NK-92 treated with Interleukin-12 subunit alpha and Interleukin-12 subunit beta, amount 100 ng/mL, for 24 hours (cell line): ENCODE results near the gene MYLK3.

Experiments used
- DNase-seq: peaks from one replicate; lab custom pipeline; 2025; lab: John Stamatoyannopoulos, UW

Gene MYLK3

DNA sequence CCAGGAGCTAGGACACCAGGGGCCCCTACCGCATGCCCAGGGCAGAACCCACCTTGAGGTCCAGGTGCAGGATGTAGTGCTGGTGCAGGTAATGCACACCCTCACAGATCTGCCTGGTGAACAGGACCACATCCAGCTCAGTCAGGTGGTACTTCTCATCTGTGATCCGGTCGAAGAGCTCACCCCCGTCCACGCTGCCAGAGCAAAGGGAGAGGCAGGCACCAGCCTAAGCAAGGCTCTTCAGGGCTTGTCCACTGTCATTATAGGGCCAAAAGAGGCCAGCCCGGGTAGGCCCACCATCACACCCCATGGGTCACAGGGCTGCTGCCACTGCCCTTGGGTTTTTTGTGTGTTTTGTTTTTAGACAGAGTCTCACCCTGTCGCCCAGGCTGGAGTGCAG lies 21.0 kb downstream of the MYLK3 start:
- no peak for DNase-seq

DNA sequence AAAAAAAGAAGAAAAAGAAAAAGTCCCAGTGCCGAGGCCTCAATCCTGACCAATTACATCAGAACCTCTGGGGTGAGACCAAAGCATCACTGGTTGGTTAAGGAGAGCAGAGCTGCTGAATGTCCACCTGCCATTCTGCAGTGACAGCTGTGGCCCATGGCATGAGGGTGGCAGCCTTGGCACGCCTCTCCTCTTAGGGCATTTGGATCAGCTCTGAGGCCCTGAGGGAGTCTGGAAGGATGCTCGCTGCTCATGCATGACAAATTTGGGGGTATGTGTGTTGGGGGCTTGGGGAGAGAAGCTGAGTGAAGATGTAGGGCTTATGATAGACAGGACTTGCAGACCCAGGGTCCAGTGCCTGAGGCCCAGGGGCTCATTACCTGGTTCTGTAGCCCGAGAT lies 26.3 kb downstream of the MYLK3 start:
- DNase-seq = no peak

DNA sequence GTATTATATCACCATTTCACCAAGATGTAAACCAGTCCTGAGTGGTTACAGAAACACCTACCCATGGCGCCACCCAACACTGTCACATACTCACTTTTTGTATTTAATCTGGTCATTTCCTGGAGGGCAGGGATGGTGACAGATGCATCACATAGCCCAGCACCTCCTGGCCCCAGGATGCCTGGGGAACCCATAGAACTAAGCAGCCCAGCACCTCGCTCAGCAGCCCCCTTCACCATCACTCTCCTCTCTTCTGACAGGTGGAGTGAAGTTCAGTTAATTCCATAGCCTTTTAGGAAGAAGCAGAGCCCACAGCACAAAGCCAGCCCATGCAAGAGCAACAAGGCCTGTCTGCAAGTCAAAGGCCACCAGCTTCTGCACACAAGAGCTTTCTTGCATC lies 27.5 kb downstream of the MYLK3 start:
- no peak for DNase-seq

DNA sequence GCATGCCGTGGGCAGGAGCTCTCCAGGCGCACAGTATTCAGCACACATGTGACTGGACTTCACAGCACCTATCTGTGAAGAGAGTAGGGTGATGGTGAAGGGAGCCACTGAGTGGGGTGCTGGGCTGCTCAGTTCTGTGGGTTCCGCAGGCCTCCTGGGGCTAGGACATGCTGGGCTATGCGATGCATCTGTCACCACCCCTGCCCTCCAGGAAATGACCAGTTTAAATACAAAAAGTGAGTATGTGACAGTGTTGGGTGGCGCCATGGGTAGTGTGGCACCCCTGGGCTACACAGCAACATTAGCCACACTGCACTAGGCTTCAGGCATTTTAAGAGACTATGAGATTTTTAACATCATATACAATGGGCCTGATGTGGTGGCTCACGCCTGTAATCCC lies 28.6 kb downstream of the MYLK3 start:
- DNase-seq = no peak

DNA sequence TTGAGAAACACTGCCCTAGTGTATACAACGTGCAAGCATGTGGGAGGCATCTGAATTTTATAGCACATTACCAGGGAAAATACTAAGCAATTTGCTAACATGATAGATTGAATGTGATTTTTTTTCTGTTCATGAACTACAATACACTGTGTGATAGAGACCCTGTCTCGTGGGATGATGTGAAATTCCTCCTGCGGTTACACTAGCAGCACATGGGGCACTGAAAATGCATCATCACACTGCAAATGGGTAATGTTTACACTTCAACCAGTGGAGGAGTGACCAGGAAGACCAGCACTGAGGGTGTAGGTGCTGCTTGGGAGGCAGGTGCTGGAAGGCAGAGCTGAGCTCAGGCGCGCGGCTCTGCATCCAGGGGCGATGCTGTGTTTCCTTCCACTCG lies 29.9 kb downstream of the MYLK3 start:
- DNase-seq = no peak

DNA sequence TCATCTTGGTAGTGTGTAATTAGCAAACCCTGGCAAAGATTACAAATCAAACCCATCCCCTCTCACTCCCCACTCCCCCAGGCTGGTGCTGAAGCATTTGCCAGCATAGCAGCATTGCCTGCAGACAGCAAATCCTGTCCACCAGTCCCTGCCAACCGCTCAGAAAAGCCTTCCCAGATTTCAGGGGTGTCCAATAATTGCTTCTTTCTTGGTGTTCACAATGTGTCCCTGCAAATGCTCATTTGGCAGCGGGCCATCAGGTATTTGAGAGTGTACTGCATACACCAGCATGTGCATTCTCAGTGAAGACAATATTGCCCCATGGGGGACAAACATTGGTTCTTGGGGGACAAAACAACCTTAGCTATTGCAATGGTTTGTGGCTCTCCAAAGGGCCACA lies 30.5 kb downstream of the MYLK3 start:
- DNase-seq = no peak

DNA sequence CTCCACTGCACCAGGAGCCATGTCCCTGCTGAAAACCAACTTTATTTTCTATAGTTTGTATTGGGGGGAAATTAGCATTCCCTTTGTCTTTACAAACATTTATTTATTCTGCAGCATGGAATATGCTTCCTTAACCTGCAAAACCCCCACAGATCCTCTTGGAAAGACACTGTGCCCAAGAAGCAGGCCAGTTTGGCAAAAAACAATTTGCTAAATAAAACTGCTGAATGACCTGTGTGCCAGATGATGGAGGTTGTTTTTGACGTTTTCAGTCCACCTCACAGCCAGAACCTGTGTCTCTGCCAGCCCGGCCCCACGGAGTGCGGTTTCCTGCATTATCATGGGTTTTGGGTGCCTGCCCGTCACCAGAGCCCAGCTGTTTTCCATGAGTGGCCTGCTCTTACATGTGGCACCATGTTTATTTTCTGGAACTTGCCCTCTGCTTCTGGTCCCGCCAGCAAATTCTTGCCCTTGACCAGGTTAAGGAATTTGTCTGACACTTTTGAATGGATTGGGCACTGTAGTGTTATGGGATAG lies 32.3 kb downstream of the MYLK3 start:
- no peak for DNase-seq

DNA sequence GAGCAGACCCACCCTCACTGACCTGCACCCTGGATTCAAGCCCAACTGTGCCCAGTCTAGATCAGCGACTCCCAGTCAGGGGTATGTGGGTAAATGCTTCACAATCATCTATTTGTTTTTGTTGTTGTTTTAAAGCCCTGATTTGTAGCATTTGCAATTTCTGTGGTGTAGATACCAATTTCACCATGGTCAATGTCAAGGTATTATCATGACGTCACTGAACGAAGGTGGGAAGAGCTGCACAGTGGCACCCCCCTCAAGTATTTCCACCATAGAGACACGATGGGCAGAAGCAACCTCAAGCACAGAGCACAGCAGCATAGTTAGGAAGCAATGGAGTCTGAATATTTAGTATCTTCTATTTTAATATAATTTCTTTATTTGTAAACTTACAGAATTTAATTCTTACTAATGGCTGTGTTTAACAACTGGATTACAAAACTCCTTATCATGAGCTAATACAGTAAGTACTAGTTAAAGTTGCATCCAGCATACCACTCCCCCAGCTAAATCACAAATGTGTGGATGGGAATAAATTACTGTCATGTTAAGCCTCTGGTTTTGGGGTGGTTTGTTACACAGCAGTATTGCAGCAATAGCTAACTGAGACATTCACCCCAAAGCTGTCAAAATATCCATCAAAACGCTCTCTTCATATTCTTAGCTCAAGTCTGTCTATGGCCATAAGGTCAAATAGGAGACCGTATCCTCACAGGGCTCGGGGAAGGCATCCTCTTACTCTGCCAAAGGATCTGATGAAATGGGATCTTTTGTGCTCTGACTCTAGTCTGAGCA lies 33.1 kb downstream of the MYLK3 start:
- no peak for DNase-seq

DNA sequence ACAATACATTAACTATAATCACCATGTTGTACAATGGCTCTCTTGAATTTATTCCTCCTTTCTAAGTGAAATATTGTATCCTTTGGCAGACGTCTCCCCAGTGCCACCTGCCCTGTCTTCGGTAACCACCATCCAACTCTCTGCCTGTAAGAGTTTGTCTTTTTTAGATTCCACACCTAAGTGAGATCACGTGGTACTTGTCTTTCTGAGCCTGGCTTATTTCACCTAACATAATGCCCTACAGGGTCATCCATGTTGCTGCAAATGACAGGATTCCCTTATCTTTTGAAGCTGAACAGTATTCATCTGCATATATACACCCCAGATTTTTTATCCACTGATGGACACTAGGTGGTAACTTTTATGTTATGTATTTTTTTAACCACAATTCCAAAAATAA lies 34.5 kb downstream of the MYLK3 start:
- DNase-seq = no peak

DNA sequence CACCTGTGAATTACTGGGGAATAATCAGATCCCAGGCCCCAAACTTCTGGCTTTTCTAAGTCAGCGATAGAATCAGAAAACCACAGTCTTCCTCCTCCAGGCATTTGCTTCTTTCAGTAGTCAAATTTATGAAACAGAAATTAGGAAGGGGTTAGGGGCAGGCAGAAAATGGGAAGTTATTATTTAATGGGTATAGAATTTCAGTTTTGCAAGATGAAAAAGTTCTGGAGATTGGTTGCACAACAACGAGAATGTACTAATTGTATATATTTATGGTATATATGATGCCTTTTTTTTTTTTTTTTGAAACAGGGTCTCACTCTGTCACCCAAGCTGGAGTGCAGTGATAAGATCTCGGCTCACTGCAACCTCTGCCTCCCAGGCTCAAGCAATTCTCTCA lies 35.2 kb downstream of the MYLK3 start:
- no peak for DNase-seq

DNA sequence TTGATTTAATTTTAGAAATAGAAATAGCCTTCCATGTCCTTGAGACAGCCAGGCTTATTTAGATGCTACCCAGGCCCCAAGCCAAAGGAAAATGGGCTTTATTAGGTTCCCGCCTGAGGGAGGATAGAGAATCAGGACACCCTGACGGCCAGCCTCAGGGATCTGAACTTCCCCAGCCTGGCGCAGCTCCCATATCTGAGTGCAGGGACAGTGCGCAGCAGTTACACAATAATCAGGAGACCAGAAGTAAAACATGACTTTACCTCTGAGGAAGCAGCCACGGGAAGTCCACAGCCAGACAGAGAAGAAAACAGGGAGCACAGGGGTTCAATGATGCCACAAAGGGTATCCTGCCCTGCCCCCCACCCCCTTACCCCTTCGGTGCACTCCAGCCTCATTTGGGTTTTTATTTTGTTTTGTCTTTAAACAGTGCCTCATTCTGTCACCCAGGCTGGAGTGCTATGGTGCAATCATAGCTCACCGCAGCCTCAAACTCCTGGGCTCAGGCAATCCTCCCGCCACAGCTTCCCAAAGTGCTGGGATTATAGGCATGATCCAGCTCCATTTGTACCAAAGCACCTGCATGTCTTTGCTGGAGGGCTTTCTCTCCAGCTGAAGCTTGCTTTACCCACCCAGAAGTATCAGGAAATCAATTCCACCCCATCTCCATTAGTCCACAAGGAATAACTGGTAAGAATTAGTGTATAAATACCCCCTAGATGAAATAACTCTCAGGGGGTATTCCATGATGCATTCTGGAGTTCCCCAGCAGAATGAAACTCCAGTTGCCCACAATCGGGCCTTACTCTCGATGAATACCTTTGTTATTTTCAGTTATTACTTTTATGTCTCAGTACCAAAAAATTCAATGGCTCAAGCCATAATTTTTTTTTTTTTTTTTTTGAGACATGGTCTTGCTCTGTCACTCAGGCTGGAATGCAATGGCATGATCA lies 36.8 kb downstream of the MYLK3 start:
- no peak for DNase-seq

DNA sequence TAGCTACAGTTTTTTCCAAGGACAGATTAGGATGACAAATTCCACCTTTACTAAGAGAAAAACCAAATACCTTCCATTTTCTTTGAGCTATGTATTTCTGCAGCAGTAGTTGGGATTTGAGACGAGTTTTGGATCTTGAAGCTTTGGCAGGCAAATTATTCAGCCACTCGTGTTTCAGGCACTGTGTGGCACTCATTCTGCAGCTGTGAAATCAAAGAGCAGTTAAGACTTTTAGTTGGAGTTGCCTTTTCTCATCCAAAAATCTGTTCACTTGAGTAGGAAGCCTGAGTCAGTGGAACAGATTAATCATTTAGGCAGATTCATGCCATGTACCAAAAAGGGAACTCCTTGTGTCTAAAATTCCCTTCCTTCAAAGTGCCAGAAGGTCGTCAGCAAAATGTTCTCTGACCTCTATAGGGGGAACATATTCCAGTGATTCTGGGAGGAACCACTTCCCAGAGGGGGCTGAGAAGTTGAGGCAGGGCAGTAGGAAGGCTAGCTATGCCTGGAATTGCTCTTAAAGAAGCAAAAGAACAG lies 38.6 kb downstream of the MYLK3 start:
- DNase-seq = no peak

DNA sequence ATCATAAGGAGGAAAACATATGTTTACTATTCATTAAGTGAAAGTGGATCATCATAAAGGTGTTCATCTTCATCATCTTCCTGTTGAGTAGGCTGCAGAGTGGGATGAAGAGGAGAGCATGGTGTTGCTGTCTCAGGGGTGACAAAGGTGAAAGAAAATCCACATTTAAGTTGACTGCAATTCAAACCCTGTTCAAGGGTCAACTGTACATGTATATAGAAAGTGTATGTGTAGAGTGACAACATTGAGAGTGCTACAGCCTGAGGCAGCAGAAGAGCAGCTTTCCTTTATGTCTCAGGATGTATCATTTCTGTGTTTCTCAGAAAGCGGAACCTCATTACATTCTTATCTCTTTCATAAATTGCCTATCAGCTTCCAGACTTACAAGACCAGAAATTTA lies 41.5 kb downstream of the MYLK3 start:
- no peak for DNase-seq

DNA sequence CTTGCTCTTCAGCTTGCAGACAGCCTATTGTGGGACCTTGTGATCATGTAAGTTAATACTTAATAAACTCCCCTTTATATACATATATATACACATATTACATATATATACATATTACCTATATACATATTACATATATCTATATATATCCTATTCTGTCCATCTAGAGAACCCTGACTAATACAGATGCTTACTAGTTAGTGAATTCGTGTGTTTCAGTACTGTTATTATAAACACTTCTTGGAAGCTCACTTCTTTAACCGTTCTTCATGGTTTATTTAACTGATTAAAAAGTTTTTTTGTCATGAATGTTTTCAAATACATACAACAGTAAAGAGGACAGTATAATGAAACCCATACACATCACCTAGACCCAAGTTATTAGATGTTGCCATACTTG lies 46.1 kb downstream of the MYLK3 start:
- no peak for DNase-seq

DNA sequence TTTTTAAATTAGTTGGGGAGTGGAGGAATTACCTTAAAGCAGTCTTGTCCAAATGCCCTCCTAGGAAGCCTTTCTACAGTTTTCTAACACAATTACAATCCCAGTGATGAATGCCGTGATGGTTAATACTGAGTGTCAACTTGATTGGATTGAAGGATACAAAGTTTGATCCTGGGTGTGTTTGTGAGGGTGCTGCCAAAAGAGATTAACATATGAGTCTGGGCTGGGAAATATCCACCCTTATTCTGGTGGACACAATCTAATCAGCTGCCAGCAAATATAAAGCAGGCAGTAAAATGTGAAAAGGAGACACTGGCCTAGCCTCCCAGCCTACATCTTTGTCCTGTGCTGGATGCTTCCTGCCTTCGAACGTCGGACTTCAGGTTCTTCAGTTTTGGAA lies 46.5 kb downstream of the MYLK3 start:
- no peak for DNase-seq

DNA sequence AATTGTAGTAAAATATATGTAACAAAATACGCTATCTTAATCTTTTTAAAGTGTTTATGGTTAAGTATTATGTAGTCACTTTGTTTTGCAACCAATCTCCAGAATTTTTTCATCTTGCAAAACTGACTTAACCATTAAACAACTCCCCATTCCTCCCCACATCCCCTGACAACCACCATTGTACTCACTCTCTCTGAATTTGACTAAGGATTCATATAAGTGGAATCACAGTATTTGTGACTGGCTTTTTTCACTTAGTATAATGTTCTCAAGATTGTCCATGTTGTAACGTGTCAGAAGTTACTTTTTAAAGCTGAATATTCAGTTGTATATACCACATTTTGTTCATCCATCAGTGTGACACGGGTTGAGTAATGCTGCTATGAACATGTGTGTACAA lies 48.1 kb downstream of the MYLK3 start:
- DNase-seq = no peak

DNA sequence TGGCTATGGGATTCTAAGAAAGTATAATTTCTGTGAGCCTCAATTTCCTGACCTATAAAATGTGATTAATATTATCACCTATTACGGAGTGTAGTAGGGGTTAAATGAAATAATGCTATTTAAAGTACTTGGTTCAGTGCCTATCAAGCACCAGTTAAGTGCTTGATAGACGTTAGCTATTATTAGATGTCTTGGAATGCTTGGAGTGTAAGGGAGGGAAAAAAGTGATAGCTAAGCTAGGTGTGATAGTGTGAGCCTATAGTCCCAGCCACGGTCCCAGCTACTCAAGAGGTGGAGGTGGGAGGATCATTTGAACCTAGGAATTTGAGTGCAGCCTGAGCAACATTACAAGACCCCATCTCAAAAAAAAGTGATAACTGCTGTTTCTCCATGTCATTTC lies 51.2 kb downstream of the MYLK3 start:
- DNase-seq = no peak

DNA sequence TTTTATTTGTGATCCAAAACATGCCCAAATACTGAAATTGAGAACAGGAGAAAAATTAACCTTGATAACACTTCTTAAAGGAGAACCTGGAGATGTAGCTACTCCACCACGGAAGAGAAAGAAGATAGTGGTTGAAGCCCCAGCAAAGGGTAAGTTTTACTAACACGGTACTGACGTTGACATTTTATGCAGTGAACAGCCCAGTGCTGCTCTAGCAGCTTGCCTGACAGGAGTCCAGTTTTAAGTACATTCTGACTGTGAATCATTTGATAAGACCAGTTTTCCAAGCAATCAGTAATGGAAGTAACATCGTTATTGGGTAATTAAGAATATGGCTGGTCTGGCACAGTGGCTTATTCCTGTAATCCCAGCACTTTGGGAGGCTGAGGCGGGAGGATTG lies 52.2 kb downstream of the MYLK3 start:
- DNase-seq = no peak

DNA sequence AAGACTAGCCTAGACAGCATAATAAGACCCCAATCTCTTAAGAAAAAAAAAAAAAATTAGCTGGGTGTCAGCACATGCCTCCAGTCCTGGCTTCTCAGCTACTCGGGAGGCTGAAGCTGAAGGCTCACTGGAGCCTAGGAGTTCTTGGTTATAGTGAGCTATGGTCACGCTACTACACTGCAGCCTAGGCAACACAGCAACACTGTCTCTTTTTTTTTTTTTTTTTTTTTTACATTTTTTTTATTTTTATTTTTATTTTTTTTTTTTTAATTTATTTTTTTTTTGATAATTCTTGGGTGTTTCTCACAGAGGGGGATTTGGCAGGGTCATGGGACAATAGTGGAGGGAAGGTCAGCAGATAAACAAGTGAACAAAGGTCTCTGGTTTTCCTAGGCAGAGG lies 54.5 kb downstream of the MYLK3 start:
- DNase-seq = no peak

DNA sequence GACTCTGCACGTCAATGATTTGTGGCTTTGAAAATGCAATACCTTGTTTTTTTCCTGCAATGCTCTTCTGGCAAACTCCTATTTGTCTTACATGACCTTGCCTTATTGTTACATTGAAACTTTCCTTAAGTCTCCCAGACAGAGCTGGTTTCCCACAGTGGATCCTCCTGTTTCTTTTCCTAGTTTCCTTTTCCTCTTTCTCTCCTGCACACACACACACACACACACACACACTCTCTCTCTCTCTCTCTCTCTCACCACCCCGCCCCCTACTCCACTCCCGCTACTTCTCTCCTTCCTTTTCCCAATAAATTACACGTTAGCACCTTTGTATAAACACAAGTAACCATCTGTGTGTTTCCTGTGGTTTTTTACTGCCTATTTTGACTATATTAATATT lies 56.4 kb downstream of the MYLK3 start:
- DNase-seq = no peak

DNA sequence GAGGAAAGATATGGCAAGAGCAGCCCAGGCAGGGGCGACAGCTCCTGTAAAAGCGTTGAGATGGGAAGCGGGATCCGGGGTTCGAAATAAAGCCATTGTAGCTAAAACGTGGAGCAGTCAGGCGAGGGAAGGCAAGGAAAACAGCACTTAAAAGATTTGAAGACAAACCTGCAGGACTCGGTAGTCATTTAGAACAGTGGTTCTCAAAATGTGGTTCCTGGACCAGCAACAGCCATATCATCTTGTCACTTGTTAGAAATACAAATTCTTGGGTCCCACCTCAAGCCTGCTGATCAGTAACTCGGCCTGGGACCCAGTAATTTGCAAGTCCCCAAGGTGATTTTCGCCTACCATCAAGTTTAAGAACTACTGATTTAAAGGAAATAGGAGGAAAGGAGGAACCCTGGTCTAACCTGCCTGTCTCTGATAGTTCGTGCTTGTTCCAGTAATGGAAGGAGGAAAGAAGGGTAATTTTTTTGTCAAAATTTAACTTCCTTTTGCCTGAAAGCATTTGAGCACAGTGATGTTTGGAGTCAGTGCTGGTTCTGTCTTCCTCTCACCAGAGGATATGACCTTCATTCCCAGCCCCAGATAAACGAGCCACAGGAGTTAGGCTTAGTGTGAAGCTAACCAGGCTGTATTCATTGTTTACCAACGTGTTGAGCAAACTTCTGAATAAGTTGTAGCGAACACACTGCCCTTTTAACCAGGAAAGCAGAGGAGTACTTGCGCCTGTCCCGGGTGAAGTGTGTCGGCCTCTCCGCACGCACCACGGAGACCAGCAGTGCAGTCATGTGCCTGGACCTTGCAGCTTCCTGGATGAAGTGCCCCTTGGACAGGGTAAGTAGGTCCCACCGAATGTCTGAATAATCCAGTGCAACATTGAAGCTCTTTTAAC lies 57.6 kb downstream of the MYLK3 start:
- DNase-seq = no peak
